ENCODE measurements around the gene CD4. TPM values are rescaled to one million over a fixed set of nuclear protein-coding genes. Genes with fewer than 3 reads are reported as not detected.

CD4 gene
- total RNA-seq, 4 donors from 2014 or later, result 1.8 to 12.9 (median 3.8) TPM

- ATAC-seq (no peak), DNase-seq (no peak)
- peak overlapping the region; percentile 47 to 83 (median 72) for H3K4me3 ChIP-seq
- peaks cover 13 to 17% of the 10 kb centered on the region in 2 donors for H3K4me1 ChIP-seq
- H3K27ac ChIP-seq, result peak overlapping the region; percentile 86 to 97 (median 92)
- no peaks in the 10 kb centered on the region for H3K27me3 ChIP-seq
- in situ Hi-C loops (cut with MboI; ENCODE audit: low sequenced_read_pairs in 4 of 4), result no loop called here
- TF ChIP-seq POLR2A (IDR thresholded peaks at IDR 0.05) (no peak), CTCF (IDR thresholded peaks at IDR 0.05 in 4 of 5, conservative IDR thresholded peaks at IDR 0.05 in 1 of 5) (no peak)
- H3K36me3 ChIP-seq, result peaks cover 0 to 4% of the 10 kb centered on the region in 2 donors
- intact Hi-C loops (cut with DNase I; ENCODE audit: low total_unique reads), result loop anchor here (1.0 to 10.0 kb wide), 3 partner anchors 97 to 296 kb away; partner anchors contain the start of genes COPS7A, IFFO1 and MLF2
- H3K9me3 ChIP-seq, result no peaks in the 10 kb centered on the region
Measured at GRCh38 chr12:6850796-6851152, 61.4 kb downstream of the CD4 start.

DNA sequence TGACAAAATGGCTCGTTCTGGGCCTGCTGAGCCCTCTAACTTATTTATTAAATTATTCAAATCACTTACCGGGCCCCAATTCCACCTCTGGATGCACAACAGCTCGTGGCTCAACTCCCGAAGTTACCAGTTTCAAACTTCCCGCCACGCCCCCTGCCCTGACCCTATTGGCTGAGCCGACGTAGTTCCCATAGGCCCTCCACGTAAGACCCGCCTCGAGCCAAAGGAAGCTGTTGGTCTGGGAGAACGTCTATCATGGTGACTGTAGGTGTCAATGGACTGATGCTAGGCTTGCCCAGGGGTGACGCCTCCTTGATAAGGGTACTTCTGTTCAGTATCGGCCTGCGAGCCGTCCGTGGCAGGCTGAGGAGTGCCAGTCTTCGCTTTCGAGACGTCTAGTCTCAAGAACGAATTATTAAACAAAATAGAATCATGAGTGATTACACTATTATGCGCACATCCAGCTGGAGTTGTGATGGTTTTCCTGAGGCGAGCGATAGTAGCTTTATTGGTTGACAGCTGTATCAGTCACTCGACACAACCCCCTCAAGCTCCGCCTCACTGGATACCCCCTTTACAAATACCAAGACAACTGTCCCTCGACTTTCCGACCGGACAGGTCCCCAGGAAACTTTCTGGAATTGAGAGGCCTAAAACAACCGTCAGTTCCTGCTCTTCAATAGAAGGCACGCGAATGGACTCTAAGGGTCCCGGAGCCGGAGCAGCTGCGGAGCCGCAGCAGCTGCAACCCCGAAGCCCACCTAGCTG is 62.0 kb downstream of the CD4 start, which contains the start of gene CDCA3:
CDCA3 (minus strand) TSS at position 134 of the 768 bp plus-strand sequence. CDS start 334 bp downstream, outside the sequence.
- in situ Hi-C loops (cut with MboI; ENCODE audit: low sequenced_read_pairs in 4 of 4), result no loop called here
- TF ChIP-seq CTCF (IDR thresholded peaks at IDR 0.05 in 4 of 5, conservative IDR thresholded peaks at IDR 0.05 in 1 of 5) (no peak), POLR2A (IDR thresholded peaks at IDR 0.05) (peak; percentile 79 to 90)
- Histone ChIP-seq H3K9me3 (no peaks in the 10 kb centered on the region), H3K4me3 (peak within 1 kb of the TSS; percentile 63 to 83 (median 72)), H3K27ac (peak within 1 kb of the TSS; percentile 86 to 97 (median 92)), H3K27me3 (no peaks in the 10 kb centered on the region), H3K36me3 (peaks cover 0 to 10% of the 10 kb centered on the region in 2 donors), H3K4me1 (peaks cover 13 to 17% of the 10 kb centered on the region in 2 donors)
- DNase-seq (peak; percentile 96 to 98), ATAC-seq (peak; percentile 82 to 86)
- intact Hi-C loops (cut with DNase I; ENCODE audit: low total_unique reads), result loop anchor here (1.0 to 10.0 kb wide), 3 partner anchors 98 to 297 kb away; partner anchors contain the start of genes COPS7A, IFFO1 and MLF2

- peak in 2 of 5 experiments; percentile 13 to 23 for TF ChIP-seq CTCF (IDR thresholded peaks at IDR 0.05 in 4 of 5, conservative IDR thresholded peaks at IDR 0.05 in 1 of 5)
- TF ChIP-seq POLR2A (IDR thresholded peaks at IDR 0.05), result peak in 1 of 2 donors; percentile 64
- H3K27ac ChIP-seq, result peak within 1 kb of the TSS; percentile 86 to 97 (median 92)
- no peaks in the 10 kb centered on the region for H3K27me3 ChIP-seq
- peak within 1 kb of the TSS; percentile 68 to 83 (median 74) for H3K4me3 ChIP-seq
- peaks cover 0 to 18% of the 10 kb centered on the region in 2 donors for H3K36me3 ChIP-seq
- in situ Hi-C loops (cut with MboI; ENCODE audit: low sequenced_read_pairs in 4 of 4), result no loop called here
- ATAC-seq (peak; percentile 85 to 88), DNase-seq (peak; percentile 99)
- no peaks in the 10 kb centered on the region for H3K9me3 ChIP-seq
- intact Hi-C loops (cut with DNase I; ENCODE audit: low total_unique reads), result loop anchor here (1.0 to 10.0 kb wide), 6 partner anchors 15 to 297 kb away; partner anchors contain the start of genes COPS7A, IFFO1, MLF2 and TPI1
- H3K4me1 ChIP-seq, result peaks cover 13 to 17% of the 10 kb centered on the region in 2 donors
Measured at GRCh38 chr12:6851921-6852650, 62.8 kb downstream of the CD4 start, which contains the start of gene USP5. Gene USP5, plus strand, starts transcription at chr12:6852150. Its CDS starts 30 bp downstream, at chr12:6852180.

- Histone ChIP-seq H3K27ac (peak overlapping the region; percentile 78 to 97 (median 92)), H3K36me3 (peaks cover 0 to 25% of the 10 kb centered on the region in 2 donors), H3K27me3 (no peaks in the 10 kb centered on the region), H3K4me3 (peak overlapping the region; percentile 68 to 83 (median 74)), H3K4me1 (peaks cover 13 to 17% of the 10 kb centered on the region in 2 donors), H3K9me3 (no peaks in the 10 kb centered on the region)
- DNase-seq (no peak), ATAC-seq (no peak)
- TF ChIP-seq CTCF (IDR thresholded peaks at IDR 0.05 in 4 of 5, conservative IDR thresholded peaks at IDR 0.05 in 1 of 5) (no peak), POLR2A (IDR thresholded peaks at IDR 0.05) (no peak)
- intact Hi-C loops (cut with DNase I; ENCODE audit: low total_unique reads), result loop anchor here (1.0 to 10.0 kb wide), 4 partner anchors 14 to 298 kb away; partner anchors contain the start of genes IFFO1, TPI1 and ZNF384
- in situ Hi-C loops (cut with MboI; ENCODE audit: low sequenced_read_pairs in 4 of 4), result no loop called here
Measured at GRCh38 chr12:6852651-6853354, 63.5 kb downstream of the CD4 start.
